GM15510 (cell line): ENCODE data around the gene RALGPS2.

Experiments used
- POLR2A ChIP-seq: IDR thresholded peaks from 3 replicates; pipeline ENCODE4 v1.6.1; 2011; ENCODE audit warnings: borderline replicate concordance; ENCODE audit not compliant: insufficient read length; ENCODE audit errors: extremely low read depth

Gene RALGPS2

GRCh38 chr1:178868706-178869105 lies 143.7 kb downstream of the RALGPS2 start:
- TF ChIP-seq POLR2A = no peak

- no peak for TF ChIP-seq POLR2A
Observed at GRCh38 chr1:178869119-178869697, 144.2 kb downstream of the RALGPS2 start.

DNA sequence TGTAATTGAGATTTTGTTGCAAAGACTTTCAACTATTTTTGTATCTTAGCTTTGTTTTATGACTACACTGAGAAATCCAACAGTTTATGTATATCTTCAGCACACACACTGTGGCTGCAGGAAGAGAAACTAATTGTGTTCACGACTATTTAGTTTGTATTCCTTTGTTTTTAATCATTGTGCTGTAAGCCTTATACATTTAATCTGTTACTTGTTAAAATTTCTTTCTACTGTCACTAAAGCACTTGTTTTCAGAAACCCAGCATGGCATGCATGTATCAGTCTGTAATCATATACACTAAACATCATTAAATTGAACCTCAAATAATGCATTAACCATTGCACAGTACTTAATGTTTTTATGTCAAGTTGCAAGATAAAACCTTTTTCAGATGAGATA lies 145.2 kb downstream of the RALGPS2 start:
- no peak for TF ChIP-seq POLR2A

DNA sequence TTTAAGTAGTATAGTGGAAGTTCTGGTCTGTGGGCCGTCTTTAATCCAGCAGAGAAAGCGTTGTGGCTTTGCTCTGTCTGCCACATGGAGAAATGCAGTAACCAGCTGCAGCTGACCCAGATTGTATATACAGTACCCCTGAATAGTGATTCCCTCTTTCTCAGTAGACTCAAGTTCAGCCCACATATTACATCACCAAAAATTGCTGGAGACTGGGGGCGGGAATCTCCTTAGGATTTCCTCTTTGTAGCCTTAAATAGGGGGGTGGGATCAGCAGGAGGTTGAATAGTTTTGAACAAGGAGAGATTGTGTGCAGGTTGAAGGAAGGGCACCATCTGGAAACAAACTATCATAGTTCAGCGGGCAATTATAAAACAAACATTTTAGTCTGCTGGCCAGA lies 145.9 kb downstream of the RALGPS2 start, which contains the start of gene ANGPTL1:
ANGPTL1 (minus strand) TSS at position 134 of the 400 bp plus-strand sequence. CDS start 5,301 bp downstream, outside the sequence.
- no peak for TF ChIP-seq POLR2A

DNA sequence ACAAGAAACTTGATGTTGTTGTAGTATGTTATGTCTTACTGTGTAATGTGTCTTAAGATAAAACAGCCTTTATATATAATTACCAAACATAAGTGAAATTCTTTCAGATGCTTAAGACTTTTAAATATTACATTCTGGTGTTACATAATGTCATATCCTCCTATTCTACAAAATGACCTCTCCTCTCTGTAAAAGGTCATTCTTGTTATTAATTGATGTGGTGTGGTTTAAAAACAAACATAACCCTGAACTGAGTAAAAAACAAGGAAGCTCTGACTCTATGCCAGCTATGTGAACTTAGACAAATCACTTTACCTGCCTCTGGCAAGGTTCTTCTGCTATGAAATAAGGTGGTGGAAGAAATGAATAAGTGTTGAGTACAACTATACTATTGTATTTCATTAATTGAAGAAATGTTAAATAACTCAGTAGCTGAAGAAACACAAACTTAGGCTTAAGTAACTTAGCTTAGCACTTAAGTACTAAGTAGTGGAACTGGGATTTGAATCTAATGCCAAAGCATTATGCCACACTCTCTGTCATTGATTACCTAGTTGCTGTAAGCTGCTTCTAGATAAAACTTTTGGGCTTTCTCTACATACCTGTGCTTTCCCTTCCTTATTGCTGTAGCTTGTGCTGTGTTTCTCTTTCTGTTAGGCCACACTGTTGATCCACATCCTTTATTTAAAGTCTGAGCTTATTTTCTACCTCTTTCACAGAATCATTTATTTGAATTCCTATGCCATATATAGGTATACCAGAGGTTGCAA lies 146.7 kb downstream of the RALGPS2 start:
- no peak for TF ChIP-seq POLR2A

DNA sequence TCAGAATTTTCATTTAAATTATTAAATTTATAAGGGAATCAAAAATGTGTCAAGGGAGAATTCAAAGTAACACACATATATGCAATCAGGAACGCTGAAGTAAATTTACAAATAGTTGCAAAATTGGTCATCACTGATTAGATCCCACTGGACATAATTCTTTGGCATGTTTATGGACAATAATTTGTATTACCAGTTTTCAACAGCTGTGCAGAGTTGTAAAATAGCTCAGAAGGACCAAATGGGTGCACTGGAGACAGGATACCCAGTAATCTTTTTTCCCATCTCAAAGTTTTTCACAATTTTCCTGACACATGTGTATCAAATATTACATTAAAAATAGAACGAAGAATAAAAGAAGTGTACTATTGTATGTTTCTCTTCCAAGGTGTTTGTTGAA lies 149.9 kb downstream of the RALGPS2 start:
- TF ChIP-seq POLR2A = no peak

DNA sequence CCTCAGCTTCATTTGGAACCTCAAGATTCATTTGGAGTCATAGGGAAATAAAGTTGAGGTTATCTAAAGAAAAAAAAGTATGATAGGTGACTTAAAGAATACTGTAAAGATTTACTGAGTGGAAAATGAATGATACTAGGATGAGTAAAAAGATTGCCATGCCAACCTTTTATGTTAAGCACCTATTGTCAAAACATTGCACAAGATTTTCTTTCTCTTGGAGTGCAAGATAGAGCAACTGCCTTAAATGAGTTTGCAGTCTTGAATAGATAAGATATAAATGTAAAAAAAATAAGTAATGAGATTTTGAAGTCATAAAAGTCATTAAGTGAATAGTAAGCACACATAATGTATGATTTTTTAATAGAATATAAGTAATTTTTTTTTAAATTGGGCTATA lies 150.9 kb downstream of the RALGPS2 start:
- TF ChIP-seq POLR2A = no peak

- no peak for TF ChIP-seq POLR2A
Observed at GRCh38 chr1:178877896-178878295, 152.9 kb downstream of the RALGPS2 start.

DNA sequence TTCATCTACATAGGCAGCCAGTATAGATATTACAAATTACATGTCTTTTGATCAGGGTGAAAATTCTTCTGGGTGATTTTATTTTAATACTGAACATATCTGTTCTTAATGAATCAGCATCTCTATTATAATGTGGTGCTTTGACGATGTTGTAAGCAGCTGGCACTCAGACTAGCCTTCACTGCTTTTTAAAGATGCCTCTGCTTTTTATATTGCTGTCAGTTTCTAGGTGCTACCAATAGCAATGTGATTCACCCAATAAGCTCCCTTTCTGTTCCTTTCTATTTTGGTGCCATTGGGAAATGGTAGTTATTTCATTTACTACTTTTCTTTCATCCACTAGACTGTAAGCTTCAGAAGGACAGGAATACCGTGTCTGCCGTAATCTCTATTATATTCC lies 156.9 kb downstream of the RALGPS2 start:
- no peak for TF ChIP-seq POLR2A

DNA sequence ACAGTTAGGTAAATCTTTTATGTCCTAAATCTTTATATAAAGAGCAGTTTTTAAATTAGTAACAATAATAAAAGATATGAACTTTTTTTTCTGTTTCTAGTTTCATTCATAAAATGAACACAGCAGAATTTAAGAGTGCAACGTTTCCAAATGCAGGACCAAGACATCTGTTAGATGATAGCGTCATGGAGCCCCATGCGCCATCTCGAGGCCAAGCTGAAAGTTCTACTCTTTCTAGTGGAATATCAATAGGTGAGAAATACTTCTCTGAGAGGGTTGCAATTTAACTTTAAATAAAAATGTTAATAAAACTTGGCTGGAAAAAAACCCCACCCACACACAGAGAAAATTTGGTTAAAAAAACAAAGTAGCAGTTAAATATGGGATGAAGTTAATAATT lies 160.8 kb downstream of the RALGPS2 start:
- TF ChIP-seq POLR2A = no peak

GRCh38 chr1:178886551-178886950 lies 161.5 kb downstream of the RALGPS2 start:
- no peak for TF ChIP-seq POLR2A

GRCh38 chr1:178895928-178896327 lies 170.9 kb downstream of the RALGPS2 start:
- TF ChIP-seq POLR2A = no peak

GRCh38 chr1:178898401-178898800 lies 173.4 kb downstream of the RALGPS2 start:
- TF ChIP-seq POLR2A = no peak

DNA sequence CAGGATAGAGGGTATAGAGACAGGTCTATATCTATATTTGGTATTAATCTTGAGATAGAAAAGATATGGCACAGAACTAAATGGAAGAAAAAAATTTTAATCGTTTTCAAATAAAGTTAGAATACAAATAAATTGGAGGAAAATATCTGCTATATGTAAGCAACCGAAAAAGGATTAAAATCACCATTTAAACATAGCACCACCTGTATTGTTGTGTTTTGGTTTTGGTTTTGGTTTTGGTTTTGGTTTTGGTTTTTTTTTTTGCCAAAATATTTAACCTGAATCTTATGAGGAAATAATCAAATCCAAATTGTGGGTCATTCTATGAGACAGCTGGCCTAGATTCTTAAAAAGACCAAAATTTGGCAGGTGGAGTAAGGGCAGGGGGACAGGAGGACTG lies 174.4 kb downstream of the RALGPS2 start:
- TF ChIP-seq POLR2A = no peak

DNA sequence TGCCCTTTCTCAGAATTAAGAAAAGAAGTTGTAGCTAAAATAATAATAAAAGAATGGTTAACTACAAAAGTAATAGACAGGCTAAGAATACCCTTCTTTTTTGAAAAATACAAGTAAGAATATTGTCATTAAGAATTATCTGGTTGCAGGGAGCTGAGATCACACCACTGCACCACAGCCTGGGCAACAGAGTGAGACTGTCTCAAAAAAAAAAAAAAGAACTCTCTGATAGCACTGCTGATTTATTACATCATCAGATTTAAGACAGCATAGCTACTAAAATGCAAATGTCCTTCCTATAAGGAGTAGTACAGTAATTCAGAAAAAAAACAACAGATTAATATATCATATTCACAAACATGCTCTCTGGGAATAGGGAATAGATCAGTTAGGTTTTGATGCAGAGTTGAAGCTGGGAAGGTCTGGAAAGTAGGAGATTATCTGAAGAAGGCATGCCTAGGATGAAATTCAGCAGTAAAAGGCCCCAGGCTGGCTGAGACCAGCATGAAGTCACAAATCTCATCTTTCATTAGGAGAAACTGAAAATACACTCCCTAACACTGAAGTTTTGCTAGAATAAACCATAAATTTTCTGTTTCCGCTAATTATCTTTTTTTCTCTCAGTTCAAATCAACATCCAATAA lies 176.6 kb downstream of the RALGPS2 start:
- no peak for TF ChIP-seq POLR2A

DNA sequence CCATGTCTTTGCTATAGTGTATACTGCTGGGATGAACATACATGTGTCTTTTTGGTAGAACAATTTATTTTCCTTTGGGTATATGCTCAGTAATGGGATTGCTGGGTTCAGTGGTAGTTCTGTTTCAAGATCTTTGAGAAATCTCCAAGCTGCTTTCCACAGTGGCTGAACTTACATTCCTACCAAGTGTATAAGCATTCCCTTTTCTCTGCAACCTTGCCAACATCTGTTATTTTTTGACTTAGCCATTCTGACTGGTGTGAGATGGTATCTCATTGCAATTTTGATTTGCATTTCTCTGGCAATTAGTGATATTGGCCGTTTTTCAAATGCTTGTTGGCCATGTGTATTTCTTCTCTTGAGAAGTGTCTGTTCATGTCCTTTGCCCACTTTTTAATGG lies 183.3 kb downstream of the RALGPS2 start:
- no peak for TF ChIP-seq POLR2A
